IMR-90 (cell line): ENCODE measurements around the gene KAT2A. TPM values are rescaled to one million over a fixed set of nuclear protein-coding genes. Genes with fewer than 3 reads are reported as not detected.
A peak's percentile ranks its signal among the peaks of the same experiment; 100 is the strongest.

Experiments
- ATAC-seq: fragments of 200-7000 bp; cut with Tn5 transposase; 2 replicates; pipeline ENCODE4 v1.9.1; 2020; ENCODE audit warnings: low read depth, mild to moderate bottlenecking, moderate library complexity
- BruUV-seq: library from RNA; stranded (reverse); fragments of 400-500 nt; replicated peaks from 2 replicates; lab custom pipeline; 2021; lab: Mats Ljungman, UMichigan
- CTCF ChIA-PET: fragments of 300-600 bp; formaldehyde crosslinking; extraction: SDS; loops from one replicate; lab custom pipeline; 2021; ENCODE audit warnings: antibody characterized with exemption; lab: Yijun Ruan, JAX
- POLR2A ChIA-PET: fragments of 300-600 bp; sonication (Branson Sonifier 250); formaldehyde crosslinking; loops from one replicate; lab custom pipeline; 2022; ENCODE audit warnings: antibody characterized with exemption; ENCODE audit not compliant: unreplicated experiment; lab: Charles Lee
- DNase-seq: peaks from one replicate; pipeline ENCODE4 v3.0.0; 2013
- H2AFZ ChIP-seq: replicated peaks from 2 replicates; pipeline ENCODE3; 2013; ENCODE audit warnings: low read length, mild to moderate bottlenecking; ENCODE audit not compliant: poor library complexity
- H2AK5ac ChIP-seq: 2 replicates; pipeline ENCODE4 v1.6.1; 2013; ENCODE audit warnings: low read depth, low read length, inconsistent platforms
- H2AK9ac ChIP-seq: replicated peaks from 2 replicates; pipeline ENCODE3; 2013; ENCODE audit warnings: mild to moderate bottlenecking, low read depth, low read length, moderate library complexity; ENCODE audit not compliant: poor library complexity
- H2BK120ac ChIP-seq: 2 replicates; pipeline ENCODE4 v1.6.1; 2013; ENCODE audit warnings: low read depth, low read length, inconsistent platforms
- H2BK15ac ChIP-seq: 3 replicates; pipeline ENCODE4 v1.6.1; 2013; ENCODE audit warnings: low read depth, low read length, inconsistent platforms
- H2BK20ac ChIP-seq: 2 replicates; pipeline ENCODE4 v1.6.1; 2013; ENCODE audit warnings: low read depth, mild to moderate bottlenecking, inconsistent platforms, low read length, moderate library complexity
- H2BK5ac ChIP-seq: 2 replicates; pipeline ENCODE4 v1.6.1; 2013; ENCODE audit warnings: mild to moderate bottlenecking, low read depth, low read length, inconsistent platforms; ENCODE audit not compliant: poor library complexity, severe bottlenecking
- H3K14ac ChIP-seq: replicated peaks from 2 replicates; pipeline ENCODE4 v1.6.1; 2013; ENCODE audit warnings: low read depth, low read length, inconsistent platforms
- H3K18ac ChIP-seq: 2 replicates; pipeline ENCODE4 v1.6.1; 2013; ENCODE audit warnings: low read depth, low read length, control low read depth
- H3K23ac ChIP-seq: 2 replicates; pipeline ENCODE4 v1.6.1; 2013; ENCODE audit warnings: low read depth, low read length, inconsistent platforms
- H3K27ac ChIP-seq: 2 replicates; pipeline ENCODE4 v1.5.1; 2013; ENCODE audit warnings: mild to moderate bottlenecking, control low read depth, low read length; ENCODE audit not compliant: insufficient read depth
- H3K27me3 ChIP-seq: 2 replicates; pipeline ENCODE4 v1.6.1; 2013; ENCODE audit warnings: low read length; ENCODE audit not compliant: control insufficient read depth, insufficient read depth
- H3K36me3 ChIP-seq: 2 replicates; pipeline ENCODE4 v1.6.1; 2013; ENCODE audit warnings: low read length, mixed read lengths; ENCODE audit not compliant: control insufficient read depth, insufficient read depth
- H3K4ac ChIP-seq: 2 replicates; pipeline ENCODE4 v1.6.1; 2013; ENCODE audit warnings: low read depth, low read length, inconsistent platforms
- H3K4me1 ChIP-seq: 2 replicates; pipeline ENCODE4 v1.6.1; 2013; ENCODE audit warnings: low read length, mixed read lengths; ENCODE audit not compliant: control insufficient read depth, insufficient read depth
- H3K4me2 ChIP-seq: 2 replicates; pipeline ENCODE4 v1.6.1; 2013; ENCODE audit warnings: low read depth, mild to moderate bottlenecking, control low read depth, low read length, moderate library complexity
- H3K4me3 ChIP-seq: 2 replicates; pipeline ENCODE4 v1.5.1; 2013; ENCODE audit warnings: low read depth, mild to moderate bottlenecking, control low read depth, low read length, moderate library complexity; ENCODE audit not compliant: insufficient read depth
- H3K56ac ChIP-seq: 2 replicates; pipeline ENCODE4 v1.6.1; 2013; ENCODE audit warnings: low read length, inconsistent platforms; ENCODE audit not compliant: insufficient read depth; ENCODE audit errors: extremely low read depth
- H3K79me1 ChIP-seq, 2 experiments: 2 replicates each; pipeline ENCODE4 v1.6.1; 2013; ENCODE audit warnings: low read length in 2 of 2, inconsistent platforms in 1 of 2, low read depth in 1 of 2
- H3K9ac ChIP-seq: 2 replicates; pipeline ENCODE4 v1.6.1; 2013; ENCODE audit warnings: low read depth, low read length, control low read depth
- H3K9me1 ChIP-seq: 2 replicates; pipeline ENCODE4 v1.6.1; 2013; ENCODE audit warnings: low read length, inconsistent platforms; ENCODE audit not compliant: insufficient read depth
- H3K9me3 ChIP-seq: 2 replicates; pipeline ENCODE4 v1.6.1; 2013; ENCODE audit warnings: low read length; ENCODE audit not compliant: control insufficient read depth, insufficient read depth
- H4K20me1 ChIP-seq: 2 replicates; pipeline ENCODE4 v1.6.1; 2013; ENCODE audit warnings: low read length, inconsistent platforms; ENCODE audit not compliant: insufficient read depth
- H4K5ac ChIP-seq: 2 replicates; pipeline ENCODE4 v1.6.1; 2013; ENCODE audit warnings: mild to moderate bottlenecking, low read depth, low read length, control low read depth
- H4K8ac ChIP-seq, 2 experiments: 2 replicates each; pipeline ENCODE4 v1.6.1; 2013; ENCODE audit warnings: low read depth in 2 of 2, low read length in 2 of 2, control low read depth in 1 of 2, inconsistent platforms in 1 of 2
- H4K91ac ChIP-seq: 2 replicates; pipeline ENCODE4 v1.6.1; 2013; ENCODE audit warnings: low read depth, low read length, inconsistent platforms; ENCODE audit not compliant: insufficient read depth
- BHLHE40 ChIP-seq: fragments of 150-350 bp; IDR thresholded peaks from 2 replicates; pipeline ENCODE4 v1.6.1; 2016; ENCODE audit warnings: mild to moderate bottlenecking, low read depth, low read length
- MXI1 ChIP-seq: IDR thresholded peaks from 2 replicates; pipeline ENCODE4 v1.6.1; 2012; ENCODE audit warnings: low read depth, mild to moderate bottlenecking, low read length, moderate library complexity, borderline replicate concordance
- POLR2A ChIP-seq: IDR thresholded peaks from 2 replicates; pipeline ENCODE4 v1.6.1; 2012; ENCODE audit warnings: mild to moderate bottlenecking, low read depth, low read length
- RFX5 ChIP-seq: IDR thresholded peaks from 2 replicates; pipeline ENCODE4 v1.8.0; 2012; ENCODE audit warnings: low read depth, mild to moderate bottlenecking, low read length, moderate library complexity
- USF2 ChIP-seq: fragments of 150-350 bp; IDR thresholded peaks from 2 replicates; pipeline ENCODE4 v1.6.1; 2017; ENCODE audit warnings: mild to moderate bottlenecking, antibody characterized with exemption, low read length, low read depth
- WGBS, 2 experiments: methylation state at CpG; one replicate each; pipeline versions ENCODE4 v1.1.5 to v1.1.7; 2013; ENCODE audit warnings: missing lambda C conversion rate in 2 of 2; ENCODE audit not compliant: insufficient read length in 1 of 2; ENCODE audit errors: extremely low coverage in 2 of 2; 5-methylcytosine and 5-hydroxymethylcytosine counted together
- dilution Hi-C: fragments of 300-500 bp; cut with HindIII; formaldehyde crosslinking; loops from one replicate; pipeline ENCODE4 v1.14.3; 2018; ENCODE audit warnings: low sequenced_read_pairs; ENCODE audit not compliant: unreplicated experiment
- in situ Hi-C: fragments of 300-500 bp; cut with MboI; formaldehyde crosslinking; loops from 3 replicates; pipeline ENCODE4 v1.14.3; 2019; ENCODE audit warnings: low sequenced_read_pairs, inconsistent platforms, mixed read lengths
- intact Hi-C: fragments of 100-400 bp; cut with micrococcal nuclease; formaldehyde crosslinking; loops from 2 replicates; pipeline ENCODE4 v1.10.0; 2022
- polyA plus RNA-seq, 3 experiments: library from polyadenylated mRNA; depleted of rRNA; stranded (reverse); fragments of >200 nt; gene quantifications; 2 replicates each; pipeline ENCODE4 v1.2.3, GENCODE V29; 2012; ENCODE audit warnings: low replicate concordance in 1 of 3
- total RNA-seq: library from RNA; depleted of rRNA; stranded (reverse); fragments of >200 nt; gene quantifications from 2 replicates; pipeline ENCODE4 v1.2.3, GENCODE V29; 2012

The KAT2A gene
- total and polyA plus RNA-seq, 2 of the 4 experiments (the other 2 are of a cell fraction) = 6.3 to 28.2 TPM

- TF ChIP-seq RFX5 = no peak
- TF ChIP-seq POLR2A = no peak
Measured at GRCh38 chr17:42113293-42114069, 7.7 kb downstream of the KAT2A start (continued).

GRCh38 chr17:42112552-42113176 lies 8.5 kb downstream of the KAT2A start, which contains the start of gene DHX58:
Gene DHX58, minus strand, starts transcription at chr17:42112714. Its CDS starts 822 bp downstream, at chr17:42111892.
- H3K9me3 ChIP-seq = no peaks in the 10 kb centered on the region
- intact Hi-C loops (no loop called here), in situ Hi-C loops (loop anchor here (5.0 kb wide), 2 partner anchors 85 to 145 kb away; partner anchors contain the start of gene CNP), dilution Hi-C loops (no loop called here)
- peak within 1 kb of the TSS; percentile 36 for H2BK5ac ChIP-seq
- peak within 1 kb of the TSS; percentile 87 for H3K14ac ChIP-seq
- peak within 1 kb of the TSS; percentile 68 for H3K4me2 ChIP-seq
- no peaks in the 10 kb centered on the region; the same call in 1 of the 2 replicates for H4K20me1 ChIP-seq
- no peaks in the 10 kb centered on the region for H3K79me1 ChIP-seq
- ATAC-seq (peak; percentile 83), DNase-seq (peak; percentile 80)
- no peaks in the 10 kb centered on the region for H3K27me3 ChIP-seq
- H3K23ac ChIP-seq = peak within 1 kb of the TSS; percentile 52; the same call in 1 of the 2 replicates
- no TSS peak for BruUV-seq
- H3K4ac ChIP-seq = peak within 1 kb of the TSS; percentile 93
- H4K5ac ChIP-seq = peak within 1 kb of the TSS; percentile 81
- H2BK20ac ChIP-seq = peak within 1 kb of the TSS; percentile 26; the same call in 1 of the 2 replicates
- peak within 1 kb of the TSS; percentile 83 to 97 for H4K8ac ChIP-seq
- no peak within 1 kb of the TSS for H2BK15ac ChIP-seq
- H3K9ac ChIP-seq = peak within 1 kb of the TSS; percentile 47
- TF ChIP-seq BHLHE40 (no peak), USF2 (peak; percentile 89), MXI1 (peak; percentile 76; the same call in 1 of the 2 replicates)
- H3K27ac ChIP-seq = peak within 1 kb of the TSS; percentile 53
- H3K4me1 ChIP-seq = peaks cover 4% of the 10 kb centered on the region; the same call in 1 of the 2 replicates
- no peak within 1 kb of the TSS for H3K56ac ChIP-seq
- H2AFZ ChIP-seq = peak within 1 kb of the TSS; percentile 90
- H3K4me3 ChIP-seq = peak within 1 kb of the TSS; percentile 37
- H3K18ac ChIP-seq = peak within 1 kb of the TSS; percentile 52; the same call in 1 of the 2 replicates
- peak within 1 kb of the TSS; percentile 82 for H2AK5ac ChIP-seq
- H2BK120ac ChIP-seq = peak within 1 kb of the TSS; percentile 65
- WGBS, 2 experiments = 26% methylated on average over 5 of the region's 10 CpGs; no CpG with 5 or more reads in 1 of the 2 experiments
- CTCF ChIA-PET = interaction anchor here (1.3 kb wide), 1 partner anchor 87 kb away, joined by 3 read pairs; no protein-coding TSS in a partner anchor
- H4K91ac ChIP-seq = peak within 1 kb of the TSS; percentile 88
- peaks cover 16% of the 10 kb centered on the region; the same call in 1 of the 2 replicates for H3K36me3 ChIP-seq
- H3K9me1 ChIP-seq = 0 out of 2 replicates have a peak, but pooled peaks cover 4% of the 10 kb centered on the region
- POLR2A ChIA-PET = no interaction called here
- peak within 1 kb of the TSS; percentile 97 for H2AK9ac ChIP-seq
